Sigmoid colon (tissue), 3 donors: ENCODE measurements around the gene S100A7.

Experiments used
- POLR2A ChIP-seq, 2 donors: fragments of 450-650 bp; IDR thresholded peaks; one replicate each; pipeline ENCODE4 v1.6.1; 2016; ENCODE audit warnings: antibody characterized with exemption in 2 of 2, mild to moderate bottlenecking in 2 of 2, moderate library complexity in 2 of 2
- TF ChIP-seq, protein P1 (sequence below), 4 experiments: fragments of 450-650 bp in 3 of 4; fragments of 200-600 bp in 1 of 4; IDR thresholded peaks; one replicate each; pipeline ENCODE4 v1.5.1; 2016 to 2019; ENCODE audit warnings: antibody characterized with exemption in 4 of 4, mild to moderate bottlenecking in 3 of 4, moderate library complexity in 2 of 4

- TF ChIP-seq, protein P1, sequence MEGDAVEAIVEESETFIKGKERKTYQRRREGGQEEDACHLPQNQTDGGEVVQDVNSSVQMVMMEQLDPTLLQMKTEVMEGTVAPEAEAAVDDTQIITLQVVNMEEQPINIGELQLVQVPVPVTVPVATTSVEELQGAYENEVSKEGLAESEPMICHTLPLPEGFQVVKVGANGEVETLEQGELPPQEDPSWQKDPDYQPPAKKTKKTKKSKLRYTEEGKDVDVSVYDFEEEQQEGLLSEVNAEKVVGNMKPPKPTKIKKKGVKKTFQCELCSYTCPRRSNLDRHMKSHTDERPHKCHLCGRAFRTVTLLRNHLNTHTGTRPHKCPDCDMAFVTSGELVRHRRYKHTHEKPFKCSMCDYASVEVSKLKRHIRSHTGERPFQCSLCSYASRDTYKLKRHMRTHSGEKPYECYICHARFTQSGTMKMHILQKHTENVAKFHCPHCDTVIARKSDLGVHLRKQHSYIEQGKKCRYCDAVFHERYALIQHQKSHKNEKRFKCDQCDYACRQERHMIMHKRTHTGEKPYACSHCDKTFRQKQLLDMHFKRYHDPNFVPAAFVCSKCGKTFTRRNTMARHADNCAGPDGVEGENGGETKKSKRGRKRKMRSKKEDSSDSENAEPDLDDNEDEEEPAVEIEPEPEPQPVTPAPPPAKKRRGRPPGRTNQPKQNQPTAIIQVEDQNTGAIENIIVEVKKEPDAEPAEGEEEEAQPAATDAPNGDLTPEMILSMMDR (IDR thresholded peaks at IDR 0.05), result no peak
- TF ChIP-seq POLR2A (IDR thresholded peaks at IDR 0.05), result no peak
These were observed 6.5 kb upstream of the S100A7 start for GRCh38 chr1:153466908-153467307.
